Stimulated activated CD8-positive, alpha-beta memory T cell treated with anti-CD3 and anti-CD28 coated beads, Interleukin-2, amount 100 ng/mL, for 1 hour (primary cell): ENCODE measurements around the gene ESM1.
"Not testable (repeated sequence)": the region's sequence is repeated elsewhere in the genome, so short reads cannot be mapped to it uniquely, and the experiment has no call there.

Experiments used
- DNase-seq, 2 donors: peaks; one replicate each; pipeline ENCODE4 v3.0.0-alpha.2; 2020; ENCODE audit warnings: low read depth in 2 of 2

The ESM1 gene, protein sequence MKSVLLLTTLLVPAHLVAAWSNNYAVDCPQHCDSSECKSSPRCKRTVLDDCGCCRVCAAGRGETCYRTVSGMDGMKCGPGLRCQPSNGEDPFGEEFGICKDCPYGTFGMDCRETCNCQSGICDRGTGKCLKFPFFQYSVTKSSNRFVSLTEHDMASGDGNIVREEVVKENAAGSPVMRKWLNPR

DNA sequence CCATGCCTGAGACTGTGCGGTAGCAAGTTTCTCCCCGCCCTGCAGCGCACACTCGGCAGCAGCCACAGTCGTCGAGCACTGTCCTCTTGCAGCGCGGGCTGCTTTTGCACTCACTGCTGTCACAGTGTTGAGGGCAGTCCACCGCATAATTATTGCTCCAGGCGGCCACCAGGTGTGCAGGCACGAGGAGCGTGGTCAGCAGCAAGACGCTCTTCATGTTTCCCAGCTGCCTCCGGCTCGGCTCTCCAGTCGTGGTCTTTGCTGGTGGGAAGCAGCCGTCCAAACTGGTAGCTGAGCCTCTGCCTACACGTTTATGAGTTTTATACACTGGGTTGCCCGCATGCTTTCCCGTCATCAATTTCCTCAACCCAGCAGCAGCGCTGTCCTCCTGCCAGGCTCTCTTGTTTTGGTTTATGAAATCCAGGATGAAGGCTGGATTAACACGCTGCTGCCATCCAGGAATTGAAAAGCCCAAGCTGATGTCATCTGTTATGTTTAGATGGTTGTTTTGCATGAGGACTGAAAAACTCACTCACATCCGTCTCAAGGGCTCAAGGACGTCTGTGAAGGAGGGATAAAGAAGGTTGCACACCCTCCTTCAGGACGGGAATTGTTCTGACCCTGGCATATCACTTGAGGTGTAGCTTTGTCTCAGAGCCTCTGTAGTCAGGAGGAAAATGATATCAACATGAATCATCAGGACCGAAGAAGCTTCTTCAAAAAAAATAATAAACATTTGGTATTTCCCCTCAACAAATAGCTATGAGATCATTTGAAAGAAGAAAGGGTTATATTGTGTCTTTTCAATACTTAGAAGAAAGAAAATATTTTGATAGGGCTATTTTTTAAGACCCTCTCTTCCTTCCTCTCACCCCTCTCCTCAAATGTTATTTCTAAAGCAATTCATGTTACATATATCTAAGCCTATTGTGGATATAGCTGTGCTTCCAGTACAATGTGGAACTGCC lies at the start of gene ESM1:
Gene ESM1, minus strand, starts transcription at position 293 of the 968 bp plus-strand sequence. Its CDS starts 76 bp downstream, at position 217.
- no peak for DNase-seq

DNA sequence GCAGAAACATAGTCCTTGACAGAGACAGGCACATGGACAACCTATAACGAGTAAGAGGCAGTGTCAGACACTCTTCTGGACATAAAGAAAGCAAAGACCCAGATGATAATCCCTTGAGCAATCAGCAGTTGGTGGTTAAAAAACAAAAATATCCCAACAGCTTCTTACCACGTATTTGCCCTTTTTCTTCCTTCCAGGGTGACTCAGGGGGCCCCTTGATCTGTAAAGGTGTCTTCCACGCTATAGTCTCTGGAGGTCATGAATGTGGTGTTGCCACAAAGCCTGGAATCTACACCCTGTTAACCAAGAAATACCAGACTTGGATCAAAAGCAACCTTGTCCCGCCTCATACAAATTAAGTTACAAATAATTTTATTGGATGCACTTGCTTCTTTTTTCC lies 48.2 kb upstream of the ESM1 start:
- no peak for DNase-seq

DNA sequence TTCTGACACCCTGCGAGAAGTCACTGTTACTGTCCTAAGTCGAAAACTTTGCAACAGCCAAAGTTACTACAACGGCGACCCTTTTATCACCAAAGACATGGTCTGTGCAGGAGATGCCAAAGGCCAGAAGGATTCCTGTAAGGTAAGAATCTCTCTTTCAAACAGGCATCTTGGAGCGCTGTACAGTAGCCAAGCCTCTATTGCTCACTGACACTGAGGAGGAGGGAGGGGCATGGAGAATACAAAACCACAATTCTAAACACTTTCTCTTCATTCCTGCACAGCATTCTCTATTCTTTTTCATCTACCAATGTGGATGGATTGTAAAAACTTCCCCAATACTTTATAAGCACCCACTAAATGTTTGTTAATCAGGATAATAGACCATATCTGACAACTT lies 46.1 kb upstream of the ESM1 start:
- no peak for DNase-seq

DNA sequence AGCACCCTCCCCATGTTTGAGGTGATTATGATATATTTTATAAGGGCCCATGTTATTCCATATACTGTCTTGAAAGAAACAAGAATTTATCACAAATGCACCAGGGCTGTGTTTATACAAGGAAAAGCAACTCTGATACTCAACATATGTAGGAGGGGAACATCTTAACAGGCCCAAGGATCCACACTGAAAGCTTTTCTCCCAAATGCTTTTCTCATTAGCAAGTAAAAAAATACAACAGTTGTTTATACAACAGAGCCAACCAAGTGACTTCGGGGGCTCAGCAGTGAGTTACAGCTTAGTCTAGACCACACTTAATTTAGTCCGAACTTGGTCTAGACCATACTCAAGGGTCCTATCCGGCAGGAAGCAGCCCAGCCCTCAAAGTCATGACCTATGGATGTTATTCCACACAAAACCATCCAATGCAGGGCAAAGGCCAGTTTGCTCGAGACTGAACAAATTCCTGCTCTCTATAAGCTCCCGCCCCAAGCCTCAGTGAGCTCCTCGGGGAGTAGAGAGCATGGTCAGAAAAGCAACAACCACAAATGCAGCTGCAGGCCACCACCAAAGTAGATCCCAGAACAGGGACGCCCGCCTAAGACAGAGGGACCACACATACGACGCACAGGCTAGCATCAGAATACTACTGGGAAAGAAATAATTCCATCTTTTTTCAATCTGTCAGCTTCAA lies 45.4 kb upstream of the ESM1 start:
- no peak for DNase-seq

DNA sequence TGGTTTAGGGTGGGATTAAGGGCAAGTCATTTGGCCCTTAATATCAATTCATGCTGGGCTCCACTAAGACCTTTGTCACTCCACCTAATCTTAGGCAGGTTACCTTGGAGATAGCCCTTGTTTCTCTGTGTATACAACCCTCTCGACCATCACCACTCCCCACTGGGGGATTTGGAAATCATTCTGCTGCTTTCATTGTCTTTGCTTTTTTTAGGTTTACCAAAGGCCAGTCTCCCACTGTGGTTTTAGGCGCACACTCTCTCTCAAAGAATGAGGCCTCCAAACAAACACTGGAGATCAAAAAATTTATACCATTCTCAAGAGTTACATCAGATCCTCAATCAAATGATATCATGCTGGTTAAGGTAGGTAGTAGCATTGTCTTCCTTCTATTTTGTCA lies 44.8 kb upstream of the ESM1 start:
- no peak for DNase-seq

DNA sequence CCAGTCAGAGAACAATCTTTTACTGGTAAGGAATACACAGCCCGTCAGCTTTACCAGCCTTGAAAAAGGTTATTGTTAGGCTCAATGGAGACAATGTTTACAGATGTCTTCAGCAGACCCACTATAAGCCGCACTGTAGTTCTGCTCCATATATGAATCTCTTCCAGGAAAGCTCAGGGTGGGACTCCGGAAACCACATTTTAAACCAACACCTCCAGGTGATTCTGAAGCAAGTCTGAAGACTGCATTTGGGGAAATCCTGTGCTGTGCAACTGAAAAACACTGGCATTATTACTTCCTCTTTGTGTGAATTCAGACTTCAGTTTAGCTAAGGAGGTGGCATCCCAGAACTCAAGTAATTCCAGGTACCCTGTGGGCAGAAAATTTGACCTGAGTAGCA lies 42.2 kb upstream of the ESM1 start:
- no peak for DNase-seq

DNA sequence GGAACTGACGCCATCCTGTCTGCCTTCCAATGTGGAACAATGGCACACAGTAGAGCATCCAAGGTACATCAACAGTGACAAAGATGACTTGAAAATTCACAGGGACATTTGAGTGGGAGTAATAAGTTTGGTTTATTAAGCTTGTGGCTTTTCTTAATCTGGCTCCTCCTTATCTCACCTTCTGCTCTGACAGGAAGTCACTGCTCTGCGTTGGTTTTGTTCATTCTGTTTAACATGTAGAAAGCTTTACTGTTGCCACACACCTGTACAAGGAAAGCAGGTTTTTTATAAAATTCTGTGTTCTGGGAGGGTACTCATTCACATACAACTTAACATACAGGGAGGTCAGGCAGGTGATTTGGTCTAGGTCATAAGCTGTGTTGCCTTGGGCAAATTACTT lies 37.1 kb upstream of the ESM1 start:
- DNase-seq = no peak

DNA sequence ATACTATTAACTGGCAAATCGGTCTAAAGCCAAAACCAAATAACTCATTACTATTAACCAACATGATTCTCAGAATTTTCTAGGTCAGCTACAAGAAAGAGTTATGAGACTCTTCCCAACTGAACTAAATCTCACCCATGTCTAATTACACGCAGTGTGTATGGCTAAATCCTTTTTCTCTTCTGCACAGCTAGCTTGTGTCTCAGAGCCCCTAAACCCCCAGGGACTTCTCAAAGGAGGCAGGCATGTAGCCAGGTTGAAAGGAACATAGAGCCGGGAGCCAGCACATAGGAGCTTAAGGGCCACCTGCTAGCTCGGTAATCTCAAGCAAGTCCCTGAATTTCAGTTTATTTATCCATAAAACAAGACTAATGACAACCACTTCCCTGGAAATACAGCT lies 36.4 kb upstream of the ESM1 start:
- DNase-seq = no peak

DNA sequence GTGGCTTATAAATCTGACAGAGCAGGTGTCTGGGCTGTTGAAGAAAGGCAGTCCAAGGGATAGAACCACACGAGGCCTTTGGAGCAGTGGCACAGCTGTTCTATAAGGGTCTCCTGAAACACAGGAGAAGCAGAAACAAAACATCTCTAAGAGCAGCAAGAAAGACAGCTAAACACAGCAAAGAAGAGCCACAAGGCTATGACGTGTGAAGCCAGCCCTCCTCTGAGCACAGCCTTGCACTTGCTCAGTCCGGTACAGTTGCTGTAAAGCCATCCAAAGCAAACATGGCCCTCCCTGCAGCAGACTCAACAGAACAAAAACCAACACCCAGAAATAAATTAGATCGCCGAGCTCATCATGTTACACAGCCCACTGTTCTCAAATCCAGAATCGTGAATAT lies 36.0 kb upstream of the ESM1 start:
- no peak for DNase-seq

DNA sequence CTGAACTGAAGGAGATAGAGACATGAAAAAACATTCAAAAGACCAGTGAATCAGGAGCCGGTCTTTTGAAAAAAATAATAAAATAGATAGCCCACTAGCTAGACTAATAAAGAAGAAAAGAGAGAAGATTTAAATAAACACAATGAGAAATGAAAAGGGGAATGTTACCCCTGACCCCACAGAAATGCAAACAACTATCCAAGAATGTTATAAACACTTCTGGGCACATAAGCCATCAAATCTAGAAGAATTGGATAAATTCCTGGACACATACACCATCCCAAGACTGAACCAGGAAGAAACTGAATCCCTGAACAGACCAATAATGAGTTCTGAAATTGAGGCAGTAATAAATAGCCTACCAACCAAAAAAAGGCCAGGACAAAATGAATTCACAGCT lies 24.8 kb upstream of the ESM1 start:
- not testable (repeated sequence) for DNase-seq

DNA sequence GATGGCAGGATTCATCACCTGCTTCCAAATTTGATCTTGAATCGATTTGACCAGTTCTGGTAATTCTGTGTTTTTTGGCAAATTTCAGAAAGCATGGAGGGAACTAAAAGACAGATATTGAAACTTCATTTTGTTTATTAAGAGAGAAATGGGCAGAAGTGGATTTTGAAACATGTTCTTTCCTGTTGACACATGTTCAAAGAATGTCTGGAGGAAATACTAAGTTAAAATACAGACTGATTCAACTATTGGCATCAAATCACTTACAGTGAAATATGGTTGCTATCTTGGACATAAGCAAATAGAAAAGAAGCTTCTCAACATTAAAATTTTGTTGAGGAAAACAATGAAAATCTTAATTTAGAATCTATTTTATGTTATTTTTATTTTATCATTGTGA lies 19.3 kb upstream of the ESM1 start:
- DNase-seq = no peak

DNA sequence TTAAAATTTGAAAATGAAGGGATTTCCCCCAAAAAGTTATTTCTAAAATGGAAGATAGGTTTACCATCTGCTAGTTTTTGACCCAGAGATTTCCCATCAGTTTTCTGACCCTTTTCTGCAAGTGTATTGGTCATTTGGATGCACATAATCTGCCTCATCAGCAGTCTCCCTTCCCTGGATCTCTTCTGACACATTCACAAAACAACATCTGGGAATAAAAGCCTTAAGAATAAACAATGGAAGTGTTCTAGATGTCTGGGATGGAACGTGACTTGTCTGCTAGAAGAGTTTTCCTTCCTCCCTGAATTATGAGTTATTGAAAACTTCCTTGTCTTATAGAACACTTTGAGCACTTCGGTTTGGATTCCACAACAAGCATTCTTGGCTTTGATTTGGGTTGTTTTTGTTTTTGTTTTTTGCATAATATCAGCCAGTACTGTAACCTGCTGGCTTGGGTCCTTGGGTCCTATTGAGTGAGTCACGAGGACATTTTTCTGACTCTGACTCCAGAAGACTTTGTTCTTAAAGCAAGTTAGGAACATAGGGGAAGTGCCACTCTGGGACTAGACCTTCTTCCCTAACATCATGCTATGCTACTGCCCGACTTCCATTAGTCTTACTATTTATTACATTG lies 18.2 kb upstream of the ESM1 start:
- no peak for DNase-seq

DNA sequence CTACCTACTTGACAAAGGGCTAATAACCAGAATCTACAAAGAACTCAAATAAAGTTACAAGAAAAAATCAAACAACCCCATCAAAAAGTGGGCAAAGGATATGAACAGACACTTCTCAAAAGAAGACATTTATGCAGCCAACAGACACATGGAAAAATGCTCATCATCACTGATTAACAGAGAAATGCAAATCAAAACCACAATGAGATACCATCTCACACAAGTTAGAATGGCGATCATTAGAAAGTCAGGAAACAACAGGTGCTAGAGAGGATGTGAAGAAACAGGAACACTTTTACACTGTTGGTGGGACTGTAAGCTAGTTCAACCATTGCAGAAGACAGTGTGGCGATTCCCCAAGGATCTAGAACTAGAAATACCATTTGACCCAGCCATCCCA lies 16.8 kb upstream of the ESM1 start:
- not testable (repeated sequence) for DNase-seq

DNA sequence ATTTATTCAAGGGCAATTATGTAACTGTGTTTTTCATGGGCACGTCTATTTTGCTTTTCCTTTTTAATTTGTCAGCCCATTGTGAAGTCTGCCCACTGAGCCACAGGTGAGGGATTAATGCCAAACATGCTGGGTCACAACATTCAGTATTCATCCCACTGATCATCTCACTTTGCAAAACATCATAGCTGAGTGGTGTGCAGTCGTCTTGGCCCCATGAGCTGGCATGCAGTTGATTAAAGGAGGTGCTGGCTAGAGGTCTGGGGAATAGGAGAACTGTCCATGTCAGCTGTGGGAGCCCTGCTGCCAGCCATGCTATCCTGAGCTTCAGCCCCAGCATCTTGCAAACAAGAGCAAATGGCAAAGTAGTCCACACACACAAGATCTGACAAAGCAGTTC lies 11.7 kb upstream of the ESM1 start:
- DNase-seq = no peak

DNA sequence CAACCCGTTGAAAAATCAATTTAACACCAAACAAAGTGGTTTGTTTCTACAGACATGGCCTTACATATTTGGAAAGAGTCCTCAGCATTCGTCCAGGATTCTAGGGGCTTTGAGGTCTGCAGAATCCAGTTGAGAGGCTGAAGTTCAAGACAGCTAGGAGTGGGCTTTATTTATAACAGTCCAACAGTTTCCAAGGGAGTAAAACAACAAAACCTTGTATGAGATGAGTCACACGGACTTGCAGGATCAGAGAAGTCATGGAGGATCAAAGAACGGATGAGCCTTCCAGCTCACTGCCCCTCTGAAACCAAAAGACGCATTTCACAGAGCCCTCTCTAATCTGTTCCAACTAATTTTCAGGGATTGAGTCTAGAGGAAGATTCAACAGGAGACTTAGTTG lies 11.1 kb upstream of the ESM1 start:
- no peak for DNase-seq

DNA sequence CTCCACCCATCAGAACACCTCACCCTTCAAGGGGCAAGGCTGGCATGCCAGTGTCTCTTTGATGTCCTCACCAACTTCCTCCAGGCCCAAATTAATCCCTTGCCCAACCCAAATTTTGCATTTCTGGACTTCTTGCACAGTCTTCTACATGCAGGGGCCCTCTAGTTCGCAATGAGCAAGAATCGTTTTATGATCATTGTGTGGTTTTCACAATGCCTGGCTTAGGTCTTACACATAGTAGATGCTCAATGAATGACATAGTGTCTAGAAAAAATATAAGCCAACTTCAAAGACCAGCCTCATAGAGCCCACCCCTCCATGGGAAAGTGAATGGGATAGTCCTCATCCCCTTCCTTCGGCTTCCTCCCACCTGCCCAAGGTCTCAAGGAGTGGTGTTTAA lies 9.8 kb upstream of the ESM1 start:
- no peak for DNase-seq

DNA sequence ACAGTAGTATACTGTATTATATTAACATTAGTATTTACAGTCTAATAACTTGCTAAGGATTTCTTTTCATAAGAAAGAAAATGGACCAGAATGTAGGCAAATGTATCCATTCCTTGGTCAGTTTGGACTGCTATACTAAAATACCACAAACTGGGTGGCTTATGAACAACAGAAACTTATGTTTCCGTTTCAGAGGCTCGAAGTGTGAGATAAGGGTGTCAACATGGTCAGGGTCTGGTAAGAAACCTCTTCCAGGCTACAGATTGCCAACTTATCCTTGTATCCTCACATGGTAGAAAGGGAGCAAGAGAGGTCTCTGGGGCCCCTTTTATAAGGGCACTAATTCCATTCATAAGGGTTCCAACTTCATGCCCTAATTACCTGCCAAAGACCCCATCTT lies 9.2 kb upstream of the ESM1 start:
- no peak for DNase-seq

DNA sequence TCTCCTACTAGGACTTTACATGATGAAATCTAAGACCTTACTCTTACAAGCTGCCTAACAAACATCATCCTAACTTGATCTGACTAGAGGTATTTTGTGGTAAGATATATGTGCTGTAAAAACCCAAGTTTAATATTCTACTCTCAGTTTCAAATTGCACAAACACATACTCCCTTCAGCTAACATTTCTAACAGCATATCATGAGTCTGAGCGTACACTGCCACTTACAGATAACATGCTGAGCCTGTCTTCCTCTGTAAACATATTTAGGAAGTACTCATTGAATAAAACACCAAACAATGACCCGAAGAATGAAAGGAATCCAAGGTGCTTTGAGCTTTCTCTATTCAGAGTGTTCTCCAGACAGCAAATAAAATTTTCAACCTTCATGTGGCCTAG lies 7.9 kb upstream of the ESM1 start:
- no peak for DNase-seq

DNA sequence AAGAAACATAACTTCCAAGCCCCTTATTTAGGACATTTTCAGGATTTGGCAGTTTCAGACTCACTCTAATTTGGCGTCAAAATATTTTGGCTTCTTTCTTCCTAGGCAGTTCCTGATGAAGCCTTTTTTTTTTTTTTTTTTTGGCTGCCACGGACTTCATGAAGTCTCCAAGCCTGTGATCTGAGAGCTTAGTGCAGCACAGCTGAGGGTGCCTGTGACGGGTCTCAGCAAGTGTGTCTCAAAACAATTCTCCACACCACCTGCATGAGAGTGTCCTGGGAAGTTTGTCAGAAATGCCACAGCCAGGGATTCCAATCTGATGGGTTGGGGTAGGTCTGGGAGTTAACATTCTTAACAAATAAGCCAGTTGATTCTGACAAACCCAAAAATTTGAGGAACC lies 6.0 kb upstream of the ESM1 start:
- no peak for DNase-seq

DNA sequence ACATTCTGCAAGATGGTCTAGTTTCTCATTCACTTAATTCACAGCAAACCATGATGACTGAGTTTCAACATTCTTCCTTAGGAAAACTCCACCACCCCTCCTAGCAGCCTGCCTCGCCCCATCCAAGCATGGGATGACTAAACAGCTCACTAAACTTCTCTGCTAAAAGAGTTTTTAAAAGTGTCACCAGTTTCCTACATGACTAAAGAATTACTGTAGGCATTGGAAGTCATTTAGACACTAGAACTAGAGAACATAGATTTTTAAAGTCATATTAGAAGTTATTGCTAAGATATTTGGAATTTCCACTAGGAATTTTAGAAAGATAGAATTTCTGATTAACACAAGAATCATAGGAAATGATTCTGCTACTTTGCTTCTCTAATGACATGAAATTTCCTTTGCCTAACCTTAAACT lies 5.5 kb upstream of the ESM1 start:
- no peak for DNase-seq

DNA sequence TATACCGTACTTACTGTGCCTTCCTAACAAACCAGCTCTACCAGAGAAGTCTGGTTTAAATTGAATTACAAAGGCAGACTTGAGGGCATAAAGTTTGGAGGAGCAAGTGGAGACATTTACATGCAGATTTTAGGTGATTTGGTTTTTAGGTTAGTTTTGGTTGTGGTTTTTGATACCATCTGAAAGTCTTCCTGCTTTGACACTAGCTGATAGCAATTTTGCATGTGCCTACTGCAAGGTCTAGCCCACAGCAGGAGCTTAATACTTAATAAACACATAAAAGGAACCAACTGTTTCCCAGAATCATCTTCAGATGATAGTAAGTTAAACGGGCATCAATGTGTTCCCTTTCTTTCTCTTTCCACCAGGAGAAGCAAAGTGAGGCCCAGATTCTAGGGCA lies 3.4 kb upstream of the ESM1 start:
- no peak for DNase-seq

DNA sequence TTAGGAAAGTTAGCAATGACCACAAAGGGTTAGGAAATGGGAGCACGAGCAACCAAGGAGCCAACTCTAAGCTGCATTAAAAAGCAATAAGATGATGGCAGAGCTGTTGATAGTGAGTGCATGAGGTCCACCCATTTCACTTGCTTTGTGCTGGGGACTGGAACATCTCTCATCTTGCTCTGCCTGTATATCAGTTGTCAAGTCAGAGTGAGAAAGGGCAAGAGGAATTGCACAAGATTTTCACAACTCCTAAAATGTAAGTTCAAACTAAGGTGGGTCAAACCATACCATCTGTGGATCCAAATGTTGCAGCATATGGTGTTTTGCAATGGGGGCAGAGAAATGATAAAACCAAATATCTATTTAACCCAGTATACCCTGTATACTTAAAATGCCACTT lies 2.8 kb upstream of the ESM1 start:
- no peak for DNase-seq
